A673 (cell line): Measurements from ENCODE around the gene ZBTB44.

Experiments used
- CTCF ChIP-seq: fragments of 300-800, 200-600 bp; sonication (generic); conservative IDR thresholded peaks from 2 replicates; pipeline ENCODE4 v1.5.1; 2017; ENCODE audit warnings: low read depth, mild to moderate bottlenecking, antibody characterized with exemption, low read length, moderate library complexity, mixed read lengths
- EZH2 ChIP-seq: fragments of 200-600 bp; sonication (generic); IDR thresholded peaks from 2 replicates; pipeline ENCODE4 v1.6.1; 2017; ENCODE audit warnings: borderline replicate concordance, low read depth, mild to moderate bottlenecking, mixed read lengths, antibody characterized with exemption, low read length; ENCODE audit not compliant: poor library complexity, severe bottlenecking

DNA sequence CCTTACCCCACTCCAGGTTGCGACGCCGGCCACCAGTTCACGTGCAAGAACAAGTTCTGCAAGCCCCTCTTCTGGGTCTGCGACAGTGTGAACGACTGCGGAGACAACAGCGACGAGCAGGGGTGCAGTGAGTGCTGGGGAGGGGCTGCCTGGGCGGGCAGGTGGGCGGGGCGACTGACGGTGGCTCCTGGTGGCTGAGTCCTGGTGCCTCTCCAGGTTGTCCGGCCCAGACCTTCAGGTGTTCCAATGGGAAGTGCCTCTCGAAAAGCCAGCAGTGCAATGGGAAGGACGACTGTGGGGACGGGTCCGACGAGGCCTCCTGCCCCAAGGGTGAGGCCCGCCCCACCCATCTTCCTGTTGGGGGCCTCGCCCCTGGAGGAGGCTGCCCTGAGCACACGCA lies 116.4 kb downstream of the ZBTB44 start:
- TF ChIP-seq CTCF (no peak), EZH2 (no peak)
